IMR-90 (cell line): Measurements from ENCODE around the gene FAM25A. TPM values are rescaled to one million over a fixed set of nuclear protein-coding genes. Genes with fewer than 3 reads are reported as not detected.
"Not testable (repeated sequence)": the region's sequence is repeated elsewhere in the genome, so short reads cannot be mapped to it uniquely, and the experiment has no call there.

ENCODE experiments used
- ATAC-seq: fragments of 200-7000 bp; cut with Tn5 transposase; 2 replicates; pipeline ENCODE4 v1.9.1; 2020; ENCODE audit warnings: low read depth, mild to moderate bottlenecking, moderate library complexity
- BruUV-seq: library from RNA; stranded (reverse); fragments of 400-500 nt; replicated peaks from 2 replicates; lab custom pipeline; 2021; lab: Mats Ljungman, UMichigan
- CTCF ChIA-PET: fragments of 300-600 bp; formaldehyde crosslinking; extraction: SDS; loops from one replicate; lab custom pipeline; 2021; ENCODE audit warnings: antibody characterized with exemption; lab: Yijun Ruan, JAX
- POLR2A ChIA-PET: fragments of 300-600 bp; sonication (Branson Sonifier 250); formaldehyde crosslinking; loops from one replicate; lab custom pipeline; 2022; ENCODE audit warnings: antibody characterized with exemption; ENCODE audit not compliant: unreplicated experiment; lab: Charles Lee
- DNase-seq: peaks from one replicate; pipeline ENCODE4 v3.0.0; 2013
- H2AFZ ChIP-seq: replicated peaks from 2 replicates; pipeline ENCODE3; 2013; ENCODE audit warnings: low read length, mild to moderate bottlenecking; ENCODE audit not compliant: poor library complexity
- H2AK5ac ChIP-seq: 2 replicates; pipeline ENCODE4 v1.6.1; 2013; ENCODE audit warnings: low read depth, low read length, inconsistent platforms
- H2AK9ac ChIP-seq: replicated peaks from 2 replicates; pipeline ENCODE3; 2013; ENCODE audit warnings: mild to moderate bottlenecking, low read depth, low read length, moderate library complexity; ENCODE audit not compliant: poor library complexity
- H2BK120ac ChIP-seq: 2 replicates; pipeline ENCODE4 v1.6.1; 2013; ENCODE audit warnings: low read depth, low read length, inconsistent platforms
- H2BK15ac ChIP-seq: 3 replicates; pipeline ENCODE4 v1.6.1; 2013; ENCODE audit warnings: low read depth, low read length, inconsistent platforms
- H2BK20ac ChIP-seq: 2 replicates; pipeline ENCODE4 v1.6.1; 2013; ENCODE audit warnings: low read depth, mild to moderate bottlenecking, inconsistent platforms, low read length, moderate library complexity
- H2BK5ac ChIP-seq: 2 replicates; pipeline ENCODE4 v1.6.1; 2013; ENCODE audit warnings: mild to moderate bottlenecking, low read depth, low read length, inconsistent platforms; ENCODE audit not compliant: poor library complexity, severe bottlenecking
- H3K14ac ChIP-seq: replicated peaks from 2 replicates; pipeline ENCODE4 v1.6.1; 2013; ENCODE audit warnings: low read depth, low read length, inconsistent platforms
- H3K18ac ChIP-seq: 2 replicates; pipeline ENCODE4 v1.6.1; 2013; ENCODE audit warnings: low read depth, low read length, control low read depth
- H3K23ac ChIP-seq: 2 replicates; pipeline ENCODE4 v1.6.1; 2013; ENCODE audit warnings: low read depth, low read length, inconsistent platforms
- H3K27ac ChIP-seq: 2 replicates; pipeline ENCODE4 v1.5.1; 2013; ENCODE audit warnings: mild to moderate bottlenecking, control low read depth, low read length; ENCODE audit not compliant: insufficient read depth
- H3K27me3 ChIP-seq: 2 replicates; pipeline ENCODE4 v1.6.1; 2013; ENCODE audit warnings: low read length; ENCODE audit not compliant: control insufficient read depth, insufficient read depth
- H3K36me3 ChIP-seq: 2 replicates; pipeline ENCODE4 v1.6.1; 2013; ENCODE audit warnings: low read length, mixed read lengths; ENCODE audit not compliant: control insufficient read depth, insufficient read depth
- H3K4ac ChIP-seq: 2 replicates; pipeline ENCODE4 v1.6.1; 2013; ENCODE audit warnings: low read depth, low read length, inconsistent platforms
- H3K4me1 ChIP-seq: 2 replicates; pipeline ENCODE4 v1.6.1; 2013; ENCODE audit warnings: low read length, mixed read lengths; ENCODE audit not compliant: control insufficient read depth, insufficient read depth
- H3K4me2 ChIP-seq: 2 replicates; pipeline ENCODE4 v1.6.1; 2013; ENCODE audit warnings: low read depth, mild to moderate bottlenecking, control low read depth, low read length, moderate library complexity
- H3K4me3 ChIP-seq: 2 replicates; pipeline ENCODE4 v1.5.1; 2013; ENCODE audit warnings: low read depth, mild to moderate bottlenecking, control low read depth, low read length, moderate library complexity; ENCODE audit not compliant: insufficient read depth
- H3K56ac ChIP-seq: 2 replicates; pipeline ENCODE4 v1.6.1; 2013; ENCODE audit warnings: low read length, inconsistent platforms; ENCODE audit not compliant: insufficient read depth; ENCODE audit errors: extremely low read depth
- H3K79me1 ChIP-seq, 2 experiments: 2 replicates each; pipeline ENCODE4 v1.6.1; 2013; ENCODE audit warnings: low read length in 2 of 2, inconsistent platforms in 1 of 2, low read depth in 1 of 2
- H3K9ac ChIP-seq: 2 replicates; pipeline ENCODE4 v1.6.1; 2013; ENCODE audit warnings: low read depth, low read length, control low read depth
- H3K9me1 ChIP-seq: 2 replicates; pipeline ENCODE4 v1.6.1; 2013; ENCODE audit warnings: low read length, inconsistent platforms; ENCODE audit not compliant: insufficient read depth
- H3K9me3 ChIP-seq: 2 replicates; pipeline ENCODE4 v1.6.1; 2013; ENCODE audit warnings: low read length; ENCODE audit not compliant: control insufficient read depth, insufficient read depth
- H4K20me1 ChIP-seq: 2 replicates; pipeline ENCODE4 v1.6.1; 2013; ENCODE audit warnings: low read length, inconsistent platforms; ENCODE audit not compliant: insufficient read depth
- H4K5ac ChIP-seq: 2 replicates; pipeline ENCODE4 v1.6.1; 2013; ENCODE audit warnings: mild to moderate bottlenecking, low read depth, low read length, control low read depth
- H4K8ac ChIP-seq, 2 experiments: 2 replicates each; pipeline ENCODE4 v1.6.1; 2013; ENCODE audit warnings: low read depth in 2 of 2, low read length in 2 of 2, control low read depth in 1 of 2, inconsistent platforms in 1 of 2
- H4K91ac ChIP-seq: 2 replicates; pipeline ENCODE4 v1.6.1; 2013; ENCODE audit warnings: low read depth, low read length, inconsistent platforms; ENCODE audit not compliant: insufficient read depth
- BHLHE40 ChIP-seq: fragments of 150-350 bp; IDR thresholded peaks from 2 replicates; pipeline ENCODE4 v1.6.1; 2016; ENCODE audit warnings: mild to moderate bottlenecking, low read depth, low read length
- CEBPB ChIP-seq: IDR thresholded peaks from 2 replicates; pipeline ENCODE4 v1.6.1; 2012; ENCODE audit warnings: low read depth, low read length, improper control_type of control experiment
- FOS ChIP-seq: fragments of 150-350 bp; IDR thresholded peaks from 2 replicates; pipeline ENCODE4 v1.6.1; 2016; ENCODE audit warnings: low read depth, low read length
- MAFK ChIP-seq: IDR thresholded peaks from 2 replicates; pipeline ENCODE4 v1.6.1; 2012; ENCODE audit warnings: low read depth, low read length, improper control_type of control experiment
- MAZ ChIP-seq: IDR thresholded peaks from 2 replicates; pipeline ENCODE4 v1.6.1; 2012; ENCODE audit warnings: low read depth, mild to moderate bottlenecking, low read length, improper control_type of control experiment, moderate library complexity, borderline replicate concordance
- MXI1 ChIP-seq: IDR thresholded peaks from 2 replicates; pipeline ENCODE4 v1.6.1; 2012; ENCODE audit warnings: low read depth, mild to moderate bottlenecking, low read length, moderate library complexity, borderline replicate concordance
- NFE2L2 ChIP-seq: fragments of 150-350 bp; IDR thresholded peaks from 2 replicates; pipeline ENCODE4 v1.6.1; 2016; ENCODE audit warnings: low read depth, mild to moderate bottlenecking, low read length
- POLR2A ChIP-seq: IDR thresholded peaks from 2 replicates; pipeline ENCODE4 v1.6.1; 2012; ENCODE audit warnings: mild to moderate bottlenecking, low read depth, low read length
- RCOR1 ChIP-seq: IDR thresholded peaks from 2 replicates; pipeline ENCODE4 v1.6.1; 2012; ENCODE audit warnings: mild to moderate bottlenecking, low read length, improper control_type of control experiment; ENCODE audit not compliant: insufficient replicate concordance
- RFX5 ChIP-seq: IDR thresholded peaks from 2 replicates; pipeline ENCODE4 v1.8.0; 2012; ENCODE audit warnings: low read depth, mild to moderate bottlenecking, low read length, moderate library complexity
- SMC3 ChIP-seq: fragments of 150-350 bp; IDR thresholded peaks from 2 replicates; pipeline ENCODE4 v1.6.1; 2016; ENCODE audit warnings: low read depth, mild to moderate bottlenecking, antibody characterized with exemption, low read length, moderate library complexity
- WGBS, 2 experiments: methylation state at CpG; one replicate each; pipeline versions ENCODE4 v1.1.5 to v1.1.7; 2013; ENCODE audit warnings: missing lambda C conversion rate in 2 of 2; ENCODE audit not compliant: insufficient read length in 1 of 2; ENCODE audit errors: extremely low coverage in 2 of 2; 5-methylcytosine and 5-hydroxymethylcytosine counted together
- dilution Hi-C: fragments of 300-500 bp; cut with HindIII; formaldehyde crosslinking; loops from one replicate; pipeline ENCODE4 v1.14.3; 2018; ENCODE audit warnings: low sequenced_read_pairs; ENCODE audit not compliant: unreplicated experiment
- in situ Hi-C: fragments of 300-500 bp; cut with MboI; formaldehyde crosslinking; loops from 3 replicates; pipeline ENCODE4 v1.14.3; 2019; ENCODE audit warnings: low sequenced_read_pairs, inconsistent platforms, mixed read lengths
- intact Hi-C: fragments of 100-400 bp; cut with micrococcal nuclease; formaldehyde crosslinking; loops from 2 replicates; pipeline ENCODE4 v1.10.0; 2022
- polyA plus RNA-seq, 3 experiments: library from polyadenylated mRNA; depleted of rRNA; stranded (reverse); fragments of >200 nt; gene quantifications; 2 replicates each; pipeline ENCODE4 v1.2.3, GENCODE V29; 2012; ENCODE audit warnings: low replicate concordance in 1 of 3
- total RNA-seq: library from RNA; depleted of rRNA; stranded (reverse); fragments of >200 nt; gene quantifications from 2 replicates; pipeline ENCODE4 v1.2.3, GENCODE V29; 2012

Gene FAM25A
- total and polyA plus RNA-seq, 2 of the 4 experiments (the other 2 are of a cell fraction): not detected

DNA sequence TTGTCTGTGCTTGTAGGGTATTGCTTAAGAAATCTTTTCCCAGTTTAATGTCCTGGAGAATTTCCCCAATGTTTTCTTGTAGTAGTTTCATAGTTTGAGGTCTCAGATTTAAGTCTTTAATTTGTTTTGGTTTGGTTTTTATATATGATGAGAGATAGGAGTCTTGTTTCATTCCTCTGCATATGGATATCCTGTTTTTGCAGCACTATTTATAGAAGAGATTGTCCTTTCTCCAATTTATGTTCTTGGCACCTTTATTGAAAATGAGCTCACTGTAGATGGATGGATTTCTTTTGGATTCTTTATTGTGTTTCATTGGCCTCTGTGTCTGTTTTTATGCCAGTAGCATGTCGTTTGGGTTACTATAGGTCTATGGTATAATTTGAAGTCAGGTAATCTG lies 31.6 kb upstream of the FAM25A start:
- no peak overlapping the region for H3K18ac ChIP-seq
- H2BK15ac ChIP-seq: no peak overlapping the region
- no peak overlapping the region for H2AK5ac ChIP-seq
- in situ Hi-C loops (no loop called here), dilution Hi-C loops (no loop called here), intact Hi-C loops (no loop called here)
- no peaks in the 10 kb centered on the region for H3K79me1 ChIP-seq
- TF ChIP-seq BHLHE40: no peak
- TF ChIP-seq SMC3: no peak
- no peak for TF ChIP-seq CEBPB
- no peak for TF ChIP-seq MXI1
- TF ChIP-seq RCOR1: no peak
- no peak for TF ChIP-seq MAZ
- no peak for TF ChIP-seq NFE2L2
- no peak for TF ChIP-seq FOS
- no peak for TF ChIP-seq POLR2A
- no peak for TF ChIP-seq MAFK
- TF ChIP-seq RFX5: no peak
- H4K8ac ChIP-seq: no peak overlapping the region
- BruUV-seq: no TSS peak
- H4K20me1 ChIP-seq: no peaks in the 10 kb centered on the region
- POLR2A ChIA-PET: interaction anchor here (0.6 kb wide), 1 partner anchor 17 kb away, joined by 6 read pairs; no protein-coding TSS in a partner anchor
- H3K27ac ChIP-seq: no peak overlapping the region
- no CpG with 5 or more reads among the region's 1 CpG for WGBS, 2 experiments
- H3K56ac ChIP-seq: no peak overlapping the region
- peaks cover 5% of the 10 kb centered on the region; the same call in 1 of the 2 replicates for H3K27me3 ChIP-seq
- no peak overlapping the region for H3K14ac ChIP-seq
- H2BK20ac ChIP-seq: no peak overlapping the region
- H4K5ac ChIP-seq: no peak overlapping the region
- no peaks in the 10 kb centered on the region for H3K9me3 ChIP-seq
- no peak overlapping the region for H4K91ac ChIP-seq
- no peak overlapping the region for H2BK5ac ChIP-seq
- CTCF ChIA-PET: no interaction called here
- ATAC-seq (no peak), DNase-seq (no peak)
- H3K4ac ChIP-seq: no peak overlapping the region
- no peak overlapping the region for H3K23ac ChIP-seq
- no peaks in the 10 kb centered on the region for H3K36me3 ChIP-seq
- no peak overlapping the region for H2AFZ ChIP-seq
- no peak overlapping the region for H3K4me3 ChIP-seq
- H2BK120ac ChIP-seq: no peak overlapping the region
- no peak overlapping the region for H2AK9ac ChIP-seq
- H3K4me1 ChIP-seq: no peaks in the 10 kb centered on the region
- H3K9me1 ChIP-seq: no peaks in the 10 kb centered on the region
- no peak overlapping the region for H3K4me2 ChIP-seq
- no peak overlapping the region for H3K9ac ChIP-seq

DNA sequence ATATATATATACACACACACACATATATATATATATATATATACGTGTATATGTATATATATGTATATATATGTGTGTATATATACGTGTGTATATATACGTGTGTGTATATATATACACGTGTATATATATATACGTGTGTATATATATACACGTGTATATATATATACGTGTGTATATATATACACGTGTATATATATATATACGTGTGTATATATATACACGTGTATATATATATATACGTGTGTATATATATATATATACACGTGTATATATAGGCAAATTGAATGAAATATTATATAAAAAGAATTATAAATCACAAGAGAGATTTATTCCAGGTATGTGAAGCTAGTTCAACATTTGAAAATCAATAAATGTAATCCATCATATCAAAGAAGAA lies 28.7 kb upstream of the FAM25A start:
- intact Hi-C loops, H2BK5ac ChIP-seq, H3K4me1 ChIP-seq, H3K18ac ChIP-seq, DNase-seq, H4K8ac ChIP-seq, CTCF ChIA-PET, H2BK120ac ChIP-seq, H3K9me3 ChIP-seq, H4K20me1 ChIP-seq, H3K56ac ChIP-seq, POLR2A ChIA-PET, H2AK9ac ChIP-seq, H2BK20ac ChIP-seq, in situ Hi-C loops, ATAC-seq, H3K23ac ChIP-seq, H3K79me1 ChIP-seq, H3K9me1 ChIP-seq, H2BK15ac ChIP-seq, H2AK5ac ChIP-seq, BruUV-seq, H3K27me3 ChIP-seq, H3K4ac ChIP-seq, H2AFZ ChIP-seq, H3K27ac ChIP-seq, H3K9ac ChIP-seq, H3K14ac ChIP-seq, H3K4me3 ChIP-seq, H4K91ac ChIP-seq, H3K36me3 ChIP-seq, H3K4me2 ChIP-seq, H4K5ac ChIP-seq, dilution Hi-C loops: not testable (repeated sequence)
- WGBS, 2 experiments: no CpG with 5 or more reads among the region's 12 CpGs
